Calu3 (cell line): ENCODE results near the gene LRRC72. TPM values are rescaled to one million over a fixed set of nuclear protein-coding genes. Genes with fewer than 3 reads are reported as not detected.
"Not testable (repeated sequence)": the region's sequence is repeated elsewhere in the genome, so short reads cannot be mapped to it uniquely, and the experiment has no call there.

ENCODE experiments used
- BruUV-seq: library from RNA; stranded (reverse); fragments of 400-500 nt; replicated peaks from 2 replicates; lab custom pipeline; 2021; lab: Mats Ljungman, UMichigan
- CTCF ChIA-PET: fragments of 300-600 bp; sonication (Branson Sonifier 250); formaldehyde crosslinking; loops from one replicate; lab custom pipeline; 2022; ENCODE audit warnings: antibody characterized with exemption; lab: Charles Lee
- DNase-seq: peaks from one replicate; pipeline ENCODE4 v3.0.0; 2022
- H3K27ac Mint-ChIP-seq: one replicate; pipeline ENCODE4 v1.8.0; 2022; ENCODE audit warnings: mixed read lengths; ENCODE audit not compliant: unreplicated experiment
- H3K27me3 Mint-ChIP-seq: one replicate; pipeline ENCODE4 v1.8.0; 2022; ENCODE audit warnings: mixed read lengths; ENCODE audit not compliant: unreplicated experiment
- H3K36me3 Mint-ChIP-seq: one replicate; pipeline ENCODE4 v1.8.0; 2022; ENCODE audit warnings: mild to moderate bottlenecking, moderate library complexity, mixed read lengths; ENCODE audit not compliant: insufficient read depth, unreplicated experiment
- H3K4me1 Mint-ChIP-seq: one replicate; pipeline ENCODE4 v1.8.0; 2022; ENCODE audit warnings: mild to moderate bottlenecking, low read depth, mixed read lengths; ENCODE audit not compliant: unreplicated experiment
- H3K4me3 Mint-ChIP-seq: one replicate; pipeline ENCODE4 v1.8.0; 2022; ENCODE audit warnings: mild to moderate bottlenecking, low read depth, moderate library complexity, mixed read lengths; ENCODE audit not compliant: unreplicated experiment
- H3K9me3 Mint-ChIP-seq: one replicate; pipeline ENCODE4 v1.8.0; 2022; ENCODE audit warnings: low read depth, mixed read lengths; ENCODE audit not compliant: unreplicated experiment
- CTCF ChIP-seq: fragments of 200-600 bp; IDR thresholded peaks from one replicate; pipeline ENCODE4 v1.8.0; 2022; ENCODE audit warnings: antibody characterized with exemption; ENCODE audit not compliant: unreplicated experiment
- intact Hi-C: fragments of 100-400 bp; cut with micrococcal nuclease; formaldehyde crosslinking; loops from one replicate; pipeline ENCODE4 v1.10.0; 2022; ENCODE audit not compliant: unreplicated experiment
- total RNA-seq: library from RNA; stranded (reverse); gene quantifications from 2 replicates; pipeline ENCODE4 v1.2.3, GENCODE V29; 2022

The LRRC72 gene
- total RNA-seq, 1 experiment from 2014 or later = not detected

DNA sequence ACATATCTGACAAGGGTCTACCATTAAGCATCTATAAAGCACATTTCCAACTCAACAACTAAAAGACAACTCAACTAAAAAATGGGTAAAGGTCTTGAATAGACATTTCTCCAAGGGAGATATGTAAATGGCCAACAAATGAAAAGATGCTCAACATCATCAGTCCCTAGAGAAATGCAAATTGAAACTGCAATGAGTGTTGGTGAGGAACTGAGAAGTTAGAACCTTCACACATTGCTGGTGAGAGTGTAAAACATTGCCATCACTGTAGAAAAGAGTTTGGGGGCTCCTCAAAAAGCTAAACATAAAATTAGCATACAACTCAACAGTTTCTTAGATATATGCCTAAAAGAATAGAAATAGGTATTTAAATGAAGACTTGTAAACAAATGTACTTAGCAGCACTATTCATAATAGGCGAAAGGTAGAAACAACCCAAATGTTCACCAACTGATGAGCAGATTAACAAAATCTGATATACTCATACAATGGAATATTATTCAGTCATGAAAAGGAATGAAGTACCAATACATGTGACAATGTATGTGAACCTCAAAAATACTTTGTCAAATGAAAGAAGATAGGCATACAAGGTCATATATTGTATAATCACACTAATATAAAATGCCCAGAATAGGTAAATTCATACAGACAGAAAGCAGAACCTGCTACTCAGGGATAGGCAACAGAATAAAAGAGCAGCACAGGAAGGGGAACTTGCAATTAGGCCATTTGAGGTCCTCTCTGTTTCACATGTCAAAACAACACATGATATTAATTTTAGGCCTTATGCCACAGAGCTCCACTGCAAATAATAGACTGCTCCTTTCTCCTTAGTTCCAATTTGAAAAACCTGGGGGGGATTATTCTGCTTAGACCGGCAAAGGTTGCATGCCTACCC lies 10.6 kb upstream of the LRRC72 start:
- no peak for TF ChIP-seq CTCF
- H3K9me3 Mint-ChIP-seq = no peaks in the 10 kb centered on the region
- no peaks in the 10 kb centered on the region for H3K27me3 Mint-ChIP-seq
- no peak for DNase-seq
- no TSS peak for BruUV-seq
- no peaks in the 10 kb centered on the region for H3K36me3 Mint-ChIP-seq
- intact Hi-C loops = no loop called here
- H3K4me3 Mint-ChIP-seq = no peak overlapping the region
- no peak overlapping the region for H3K27ac Mint-ChIP-seq
- CTCF ChIA-PET = interaction anchor here (0.5 kb wide), 1 partner anchor 91 kb away, joined by 4 read pairs; no protein-coding TSS in a partner anchor
- H3K4me1 Mint-ChIP-seq = no peaks in the 10 kb centered on the region

DNA sequence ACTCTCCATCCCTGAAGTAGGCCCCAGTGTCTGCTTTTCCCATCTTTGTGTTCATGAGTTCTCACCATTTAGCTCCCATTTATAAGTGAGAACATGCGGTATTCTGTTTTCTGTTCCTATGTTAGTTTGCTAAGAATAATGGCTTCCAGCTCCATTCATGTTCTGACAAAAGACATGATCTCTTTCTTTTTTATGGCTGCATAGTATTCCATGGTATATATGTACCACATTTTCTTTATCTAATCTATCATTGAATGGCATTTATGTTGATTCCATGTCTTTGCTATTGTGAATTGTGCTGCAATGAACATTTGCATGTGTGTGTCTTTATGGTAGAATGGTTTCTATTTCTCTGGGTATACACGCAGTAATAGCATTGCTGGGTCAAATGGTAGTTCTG lies 6.6 kb upstream of the LRRC72 start:
- H3K4me3 Mint-ChIP-seq, H3K9me3 Mint-ChIP-seq, H3K27me3 Mint-ChIP-seq, H3K27ac Mint-ChIP-seq, DNase-seq, H3K36me3 Mint-ChIP-seq, H3K4me1 Mint-ChIP-seq, BruUV-seq, CTCF ChIA-PET, intact Hi-C loops: not testable (repeated sequence)

DNA sequence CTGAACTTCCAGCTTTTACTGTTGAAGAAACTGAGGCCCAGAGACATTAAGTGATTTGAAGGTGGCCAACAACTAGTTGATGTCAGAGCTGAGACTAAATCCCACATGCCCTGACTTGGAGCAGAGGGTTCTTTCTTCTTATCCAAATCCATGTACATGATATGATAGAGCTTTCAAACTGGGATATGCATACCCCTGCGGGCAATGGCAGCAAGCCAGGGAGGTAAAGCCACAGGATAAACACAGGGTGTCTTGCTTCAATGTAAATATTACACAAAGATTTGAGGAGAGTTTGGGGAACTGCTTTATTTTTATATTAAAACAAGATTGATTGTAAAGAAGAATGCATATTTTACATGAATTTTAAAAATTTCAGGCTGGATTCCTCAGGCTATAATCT lies 2.3 kb upstream of the LRRC72 start:
- no peaks in the 10 kb centered on the region for H3K36me3 Mint-ChIP-seq

GRCh38 chr7:16528520-16528919 lies 1.9 kb downstream of the LRRC72 start:
- no peak overlapping the region for H3K4me3 Mint-ChIP-seq
- DNase-seq = no peak
- H3K9me3 Mint-ChIP-seq = no peaks in the 10 kb centered on the region
- TF ChIP-seq CTCF = no peak
- no TSS peak for BruUV-seq
- no peaks in the 10 kb centered on the region for H3K4me1 Mint-ChIP-seq
- CTCF ChIA-PET = no interaction called here
- no peaks in the 10 kb centered on the region for H3K36me3 Mint-ChIP-seq
- no peaks in the 10 kb centered on the region for H3K27me3 Mint-ChIP-seq
- intact Hi-C loops = no loop called here
- no peak overlapping the region for H3K27ac Mint-ChIP-seq

More for the DNA sequence above, 2.3 kb upstream of the LRRC72 start:
- no peak overlapping the region for H3K27ac Mint-ChIP-seq
- H3K4me1 Mint-ChIP-seq = no peaks in the 10 kb centered on the region
- no peak for DNase-seq
- intact Hi-C loops = no loop called here
- TF ChIP-seq CTCF = no peak
- BruUV-seq = no TSS peak
- CTCF ChIA-PET = interaction anchor here (1.3 kb wide), 1 partner anchor 20 kb away, joined by 3 read pairs; no protein-coding TSS in a partner anchor
- no peak overlapping the region for H3K4me3 Mint-ChIP-seq
- H3K9me3 Mint-ChIP-seq = no peaks in the 10 kb centered on the region
- no peaks in the 10 kb centered on the region for H3K27me3 Mint-ChIP-seq

DNA sequence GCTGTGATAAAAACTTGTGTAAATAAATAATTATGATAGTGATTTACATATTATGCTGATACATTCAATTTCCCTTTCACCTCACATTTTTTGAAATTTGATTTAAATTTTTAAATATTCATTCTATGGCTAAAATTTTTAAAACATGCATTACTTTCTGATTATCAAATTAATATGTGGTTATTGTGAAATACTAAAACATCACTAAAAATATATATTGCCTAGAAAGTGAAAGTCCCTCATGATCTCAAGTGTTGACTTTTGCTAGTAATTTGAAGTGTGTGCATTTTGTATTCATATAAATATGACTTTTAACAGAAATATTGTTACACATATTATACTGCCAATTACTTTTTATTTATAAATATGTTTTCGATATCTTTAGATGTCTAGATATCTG lies 3.1 kb downstream of the LRRC72 start:
- Mint-ChIP-seq H3K36me3 (no peaks in the 10 kb centered on the region), H3K9me3 (no peaks in the 10 kb centered on the region), H3K4me1 (no peaks in the 10 kb centered on the region), H3K27me3 (no peaks in the 10 kb centered on the region), H3K27ac (no peak overlapping the region), H3K4me3 (no peak overlapping the region)
- DNase-seq = no peak
- BruUV-seq = no TSS peak
- TF ChIP-seq CTCF = no peak
- intact Hi-C loops = no loop called here
- CTCF ChIA-PET = no interaction called here
